Activated CD4-positive, alpha-beta T cell treated with anti-CD3 and anti-CD28 coated beads, Interleukin-2, amount 50 U/mL, for 24 hours (primary cell): ENCODE measurements around the gene PLEKHJ1.
"Not testable (repeated sequence)": the region's sequence is repeated elsewhere in the genome, so short reads cannot be mapped to it uniquely, and the experiment has no call there.

Experiments
- DNase-seq, 2 donors: peaks; one replicate each; pipeline ENCODE4 v3.0.0-alpha.2; 2020; ENCODE audit warnings: low read depth in 1 of 2, low spot score in 1 of 2

Gene PLEKHJ1

DNA sequence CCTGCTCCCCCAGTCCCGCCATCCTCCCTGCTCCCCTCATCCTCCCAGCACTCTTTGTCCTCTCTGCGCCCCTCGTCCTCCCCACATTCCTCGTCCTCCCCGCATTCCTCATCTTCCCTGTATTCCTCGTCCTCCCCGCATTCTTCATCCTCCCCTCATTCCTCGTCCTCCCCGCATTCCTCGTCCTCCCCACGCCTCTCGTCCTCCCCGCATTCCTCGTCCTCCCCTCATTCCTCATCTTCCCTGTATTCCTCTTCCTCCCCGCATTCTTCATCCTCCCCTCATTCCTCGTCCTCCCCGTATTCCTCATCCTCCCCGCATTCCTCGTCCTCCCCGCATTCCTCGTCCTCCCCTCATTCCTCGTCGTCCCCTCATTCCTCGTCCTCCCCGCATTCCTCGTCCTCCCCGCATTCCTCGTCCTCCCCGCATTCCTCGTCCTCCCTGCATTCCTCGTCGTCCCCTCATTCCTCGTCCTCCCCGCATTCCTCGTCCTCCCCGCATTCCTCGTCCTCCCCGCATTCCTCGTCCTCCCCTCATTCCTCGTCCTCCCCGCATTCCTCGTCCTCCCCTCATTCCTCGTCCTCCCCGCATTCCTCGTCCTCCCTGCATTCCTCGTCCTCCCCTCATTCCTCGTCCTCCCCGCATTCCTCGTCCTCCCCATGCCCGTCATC is 35.4 kb downstream of the PLEKHJ1 start:
- DNase-seq: not testable (repeated sequence)

DNA sequence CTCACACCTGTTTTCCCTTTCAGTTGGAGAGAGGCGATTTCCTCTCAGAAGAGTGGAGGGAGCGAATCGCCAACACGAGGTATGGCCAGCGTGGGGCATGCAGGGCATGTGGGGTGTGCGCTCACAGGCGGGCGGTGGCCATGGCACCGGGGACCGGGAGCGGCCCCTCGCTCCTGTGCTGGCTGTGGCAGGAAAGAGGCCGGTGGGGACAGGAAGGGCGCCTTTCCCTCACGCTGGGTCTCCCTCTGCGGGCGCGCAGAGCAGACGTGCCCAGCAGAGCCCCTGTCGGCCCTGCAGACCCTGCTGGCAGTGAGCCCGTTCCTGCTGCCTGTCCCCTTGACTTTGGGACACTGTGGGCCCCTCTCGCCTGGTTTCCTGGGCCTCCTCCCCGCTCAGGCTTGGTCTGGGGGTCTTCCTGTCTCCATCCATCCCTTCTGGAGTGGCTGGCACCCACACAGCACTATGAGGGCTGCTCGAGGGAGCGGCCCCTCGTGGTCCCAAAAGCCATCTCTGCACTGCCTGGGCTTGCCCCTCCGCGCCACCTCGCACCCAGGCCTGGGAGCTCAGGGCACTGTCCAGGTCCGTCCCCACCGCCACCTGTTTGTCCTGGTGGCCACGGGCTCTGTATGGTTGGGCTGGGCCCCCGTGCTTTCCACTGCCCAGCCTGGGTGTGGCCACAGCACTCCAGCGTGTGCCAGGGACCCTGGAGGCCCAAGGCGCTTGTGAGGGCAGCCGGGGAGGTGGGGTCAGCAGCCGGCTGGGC is 36.1 kb downstream of the PLEKHJ1 start:
- DNase-seq: no peak

DNA sequence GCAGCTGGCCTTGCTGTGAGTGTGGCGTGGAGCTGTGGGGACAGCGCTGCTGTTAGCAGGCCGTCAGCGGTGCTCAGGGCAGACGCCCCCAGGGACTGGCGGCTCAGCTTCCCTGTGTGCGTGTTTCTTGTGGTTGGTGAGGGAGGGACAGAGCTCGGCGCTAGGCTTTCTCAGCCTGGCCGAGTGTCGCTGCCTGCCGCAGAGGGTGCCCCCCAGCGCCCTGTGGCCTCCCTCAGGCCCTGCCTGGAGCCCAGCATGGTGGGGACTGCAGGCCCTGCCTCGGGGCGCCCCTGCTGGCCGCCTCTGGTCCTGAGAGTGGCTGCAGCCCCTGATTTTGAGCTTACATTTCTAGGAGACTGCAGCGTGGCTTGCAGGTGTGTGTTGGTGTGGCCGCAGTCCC is 36.9 kb downstream of the PLEKHJ1 start:
- no peak for DNase-seq

GRCh38 chr19:2198317-2198716 is 37.8 kb downstream of the PLEKHJ1 start:
- DNase-seq: no peak

DNA sequence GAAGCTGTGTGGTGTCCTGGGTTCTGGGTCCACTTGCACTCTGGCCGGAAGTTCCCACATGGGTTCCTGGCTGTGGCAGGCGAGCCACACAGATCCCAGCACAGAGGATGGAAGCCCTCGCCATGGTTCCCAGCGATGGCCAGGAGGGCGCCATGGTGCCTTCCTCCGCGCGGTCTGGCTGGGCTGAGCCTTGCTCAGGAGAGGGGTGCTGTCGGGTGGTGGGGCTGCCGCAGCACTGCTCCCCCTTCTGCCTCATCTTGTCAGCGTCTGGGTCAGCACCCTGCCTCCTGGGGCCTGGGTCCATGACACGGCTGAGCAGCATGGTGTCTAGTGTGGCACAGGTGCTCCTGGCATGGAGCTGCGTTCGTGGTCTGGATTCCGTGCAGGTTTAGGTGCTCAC is 38.9 kb downstream of the PLEKHJ1 start:
- no peak for DNase-seq

GRCh38 chr19:2195914-2196313 is 40.2 kb downstream of the PLEKHJ1 start:
- DNase-seq: no peak

DNA sequence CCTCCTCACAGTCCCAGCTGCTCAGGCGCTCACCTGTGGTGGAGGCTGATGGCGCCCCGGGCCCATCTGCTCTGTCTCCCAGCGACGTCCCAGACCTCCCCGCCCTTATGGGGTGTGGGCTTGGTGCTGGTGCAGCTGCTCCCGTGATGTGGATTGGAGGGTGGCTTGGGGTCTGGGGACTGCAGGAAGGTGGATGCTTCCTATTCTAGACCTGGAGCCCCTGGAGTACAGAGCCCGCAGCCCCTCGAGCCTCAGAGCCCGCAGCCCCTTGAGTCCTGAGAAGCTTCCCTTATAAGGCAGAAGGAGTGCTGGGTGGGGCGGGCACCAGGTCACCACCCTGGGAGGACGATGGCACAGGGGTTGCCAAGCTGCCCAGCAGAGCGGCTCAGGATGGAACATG is 40.8 kb downstream of the PLEKHJ1 start:
- no peak for DNase-seq

GRCh38 chr19:2194513-2195078 is 41.5 kb downstream of the PLEKHJ1 start:
- no peak for DNase-seq

DNA sequence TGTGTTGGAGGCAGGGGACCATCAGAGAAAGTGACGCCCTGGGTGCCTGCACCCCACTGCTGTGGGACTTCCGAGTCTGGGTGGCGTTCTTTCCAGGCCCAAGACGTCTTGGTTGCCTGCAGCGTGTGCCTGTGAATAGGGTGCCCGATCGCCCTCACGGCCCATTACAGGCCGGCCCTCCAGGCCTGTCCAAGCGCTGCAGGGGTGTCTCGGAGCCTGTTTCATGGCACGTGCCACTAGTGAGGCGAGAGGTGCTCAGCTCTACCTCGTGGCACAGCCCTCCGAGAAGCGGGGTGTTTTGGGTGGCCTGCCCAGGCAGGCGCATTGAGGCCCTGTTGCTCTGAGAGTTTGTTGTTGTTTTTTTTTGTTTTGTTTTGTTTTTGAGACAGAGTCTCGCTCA is 42.3 kb downstream of the PLEKHJ1 start:
- DNase-seq: no peak

DNA sequence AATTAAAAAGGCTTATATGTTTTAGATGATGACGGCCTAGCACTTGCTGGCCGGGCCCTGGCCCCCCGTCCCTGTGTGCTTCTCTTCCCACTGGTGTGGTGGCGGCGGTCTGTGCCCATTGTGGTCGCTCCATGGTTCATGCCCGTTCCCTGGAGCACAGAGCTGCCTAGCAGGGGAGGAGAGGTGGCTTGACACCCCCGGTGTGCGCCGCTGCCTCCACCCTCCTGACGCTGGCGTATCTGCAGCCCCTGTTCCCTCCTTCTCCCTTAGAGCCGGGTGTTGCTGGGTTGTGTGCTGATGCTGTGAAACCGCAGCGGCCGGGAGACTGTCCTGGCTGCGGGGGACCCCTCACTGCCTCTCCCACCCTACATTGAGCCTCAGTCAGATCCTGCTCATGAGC is 43.3 kb downstream of the PLEKHJ1 start:
- no peak for DNase-seq

- no peak for DNase-seq
These were observed 44.4 kb downstream of the PLEKHJ1 start for GRCh38 chr19:2191456-2192310.

GRCh38 chr19:2190848-2191455 is 45.2 kb downstream of the PLEKHJ1 start:
- DNase-seq: no peak

DNA sequence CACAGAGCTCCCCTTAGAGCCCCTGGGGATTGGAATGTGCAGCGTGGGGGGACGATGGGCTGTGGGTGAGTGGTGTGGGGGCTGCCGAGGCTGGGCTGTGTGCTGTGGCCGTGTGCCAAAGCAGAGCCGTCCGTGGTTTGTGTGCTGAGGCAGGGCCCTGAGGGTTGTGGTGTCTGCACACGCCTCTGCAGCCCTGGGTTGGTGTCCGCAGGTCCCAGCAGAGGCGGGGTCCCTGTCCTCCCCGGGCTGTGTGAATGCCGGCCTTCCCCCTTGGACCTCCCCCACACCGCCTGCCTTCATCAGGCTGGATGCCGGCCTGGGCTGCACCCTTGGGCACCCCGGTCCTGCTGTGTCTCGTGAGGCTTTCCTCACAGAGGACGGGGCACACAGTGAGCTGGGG is 46.2 kb downstream of the PLEKHJ1 start:
- DNase-seq: no peak

DNA sequence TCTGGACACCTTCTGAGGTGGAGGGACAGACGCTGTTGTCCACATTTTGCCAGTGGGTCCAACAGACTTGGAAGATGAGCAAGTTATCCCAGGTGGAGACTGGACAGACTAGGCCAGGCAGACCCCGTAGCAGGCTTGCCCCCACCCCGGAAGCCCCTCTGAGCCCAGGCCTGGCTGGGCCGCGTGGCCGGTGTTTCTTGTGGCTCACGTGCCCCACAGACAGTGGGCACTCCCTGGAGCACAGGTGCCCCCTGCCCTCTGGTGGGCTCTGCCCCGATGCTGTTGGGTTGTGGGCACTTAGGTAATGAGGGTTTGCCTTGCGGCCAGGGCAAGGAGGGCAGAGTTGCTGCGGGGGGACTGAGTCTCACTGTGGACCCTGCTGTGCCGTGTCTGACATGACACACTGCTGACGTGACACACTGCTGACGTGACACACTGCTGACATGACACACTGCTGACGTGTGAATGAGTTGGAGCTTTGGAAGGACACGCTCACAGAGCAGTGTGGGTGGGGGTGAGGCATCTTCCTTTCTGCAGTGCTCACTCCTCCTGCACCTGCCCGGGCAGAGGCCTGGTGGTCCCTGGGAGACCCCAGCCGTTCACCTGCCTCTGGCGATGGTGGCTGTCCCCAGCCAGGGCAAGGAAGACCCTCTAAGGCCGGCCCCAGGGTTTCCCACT is 47.3 kb downstream of the PLEKHJ1 start:
- no peak for DNase-seq

DNA sequence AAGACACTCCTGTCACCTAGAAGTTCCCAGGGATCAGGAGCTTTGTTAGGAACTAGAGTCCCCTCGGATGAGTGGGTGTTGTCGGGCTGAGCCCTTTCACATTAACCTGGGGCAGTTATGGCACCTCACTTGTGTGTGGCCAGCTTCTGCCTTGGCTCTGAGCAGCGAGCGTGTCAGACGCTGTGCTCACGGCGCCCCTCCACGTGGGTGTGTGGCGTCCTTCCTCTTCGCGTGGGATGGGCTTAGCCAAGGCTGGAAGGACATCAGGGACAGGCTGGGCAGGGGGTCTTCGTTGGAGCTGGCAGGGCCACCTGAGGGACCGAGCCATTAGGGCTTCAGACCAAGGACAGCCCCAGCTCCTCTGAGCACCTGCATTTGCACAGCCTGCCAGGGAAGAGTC is 49.0 kb downstream of the PLEKHJ1 start:
- DNase-seq: no peak

- DNase-seq: no peak
These were observed 49.9 kb downstream of the PLEKHJ1 start for GRCh38 chr19:2186071-2186846.

- DNase-seq: no peak
These were observed 50.4 kb downstream of the PLEKHJ1 start for GRCh38 chr19:2185734-2186070.

DNA sequence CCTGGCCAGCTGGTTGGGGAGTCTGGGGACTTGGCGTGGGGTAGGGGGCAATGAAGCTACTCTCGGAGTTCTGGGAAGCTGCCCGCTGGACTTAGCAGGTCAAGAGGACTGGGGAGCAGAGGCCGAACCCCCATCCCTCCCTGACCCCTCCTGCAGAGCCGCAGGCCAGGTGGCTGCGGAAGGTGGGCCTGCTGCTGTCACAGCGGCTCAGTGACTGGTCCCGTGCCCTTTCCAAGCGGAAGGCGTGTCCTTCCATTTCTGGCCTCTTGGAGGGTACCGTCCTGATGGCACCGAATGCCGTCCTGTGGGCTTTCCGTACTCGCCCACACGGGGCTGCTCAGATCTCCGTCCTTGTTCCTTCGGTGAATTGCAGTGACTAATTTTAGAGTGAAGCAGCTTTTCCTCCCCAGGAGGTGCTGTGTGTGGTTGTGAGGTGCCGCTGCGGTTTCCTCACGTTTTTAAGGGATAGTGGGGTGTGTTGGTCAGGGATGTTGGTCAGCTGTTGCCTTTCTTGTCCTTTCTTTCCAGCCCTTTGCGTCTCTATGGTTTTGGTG is 51.6 kb downstream of the PLEKHJ1 start:
- no peak for DNase-seq
